NCI-H82 (cell line): Measurements from ENCODE around the gene RCAN3.

Source experiments
- DNase-seq: peaks from one replicate; lab custom pipeline; 2025; lab: John Stamatoyannopoulos, UW

The RCAN3 gene

DNA sequence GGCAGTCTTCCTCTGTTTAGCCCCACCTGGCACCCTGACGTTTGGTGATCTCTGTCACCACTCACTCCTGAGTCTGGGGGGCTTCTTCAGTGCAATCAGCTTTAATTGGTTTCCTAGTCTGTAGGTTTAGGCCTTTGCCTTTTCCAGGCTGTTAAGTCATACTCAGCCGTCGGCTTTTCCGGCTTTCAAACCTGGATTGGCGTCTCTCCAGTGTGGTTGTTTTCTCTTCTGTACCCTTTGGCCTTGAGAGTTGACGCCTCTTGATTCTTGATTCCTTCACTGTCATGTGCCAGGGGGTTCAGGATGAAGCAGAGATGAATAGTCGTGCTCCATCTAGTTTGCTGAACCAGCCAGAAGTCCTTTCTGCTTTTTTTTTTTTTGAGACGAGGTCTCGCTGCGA, 78.1 kb downstream of the RCAN3 start:
- no peak for DNase-seq

- no peak for DNase-seq
Measured at GRCh38 chr1:24584171-24584647, 81.6 kb downstream of the RCAN3 start.

GRCh38 chr1:24586119-24586518, 83.5 kb downstream of the RCAN3 start:
- DNase-seq: no peak

GRCh38 chr1:24586970-24587820, 84.6 kb downstream of the RCAN3 start:
- DNase-seq: peak; percentile 88

DNA sequence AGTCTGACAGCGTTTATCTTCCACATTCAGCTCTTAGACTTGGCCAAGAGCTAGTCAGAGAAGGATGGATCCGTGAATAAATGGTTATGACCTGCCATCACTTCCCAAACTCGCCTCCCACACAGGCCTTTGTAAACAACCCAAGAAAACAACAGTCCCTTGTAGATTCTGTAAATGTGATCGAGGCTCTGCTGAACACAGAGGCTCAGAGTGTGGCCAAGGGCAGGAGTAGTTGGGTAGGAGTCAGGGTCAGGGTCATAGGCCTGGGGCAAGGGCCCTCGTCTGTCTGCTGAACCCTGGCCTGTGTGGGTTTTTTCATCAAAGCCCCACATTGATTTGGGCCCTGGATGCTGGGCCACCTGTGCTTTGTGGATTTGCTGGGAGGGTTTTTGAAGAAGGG, 85.9 kb downstream of the RCAN3 start:
- no peak for DNase-seq

DNA sequence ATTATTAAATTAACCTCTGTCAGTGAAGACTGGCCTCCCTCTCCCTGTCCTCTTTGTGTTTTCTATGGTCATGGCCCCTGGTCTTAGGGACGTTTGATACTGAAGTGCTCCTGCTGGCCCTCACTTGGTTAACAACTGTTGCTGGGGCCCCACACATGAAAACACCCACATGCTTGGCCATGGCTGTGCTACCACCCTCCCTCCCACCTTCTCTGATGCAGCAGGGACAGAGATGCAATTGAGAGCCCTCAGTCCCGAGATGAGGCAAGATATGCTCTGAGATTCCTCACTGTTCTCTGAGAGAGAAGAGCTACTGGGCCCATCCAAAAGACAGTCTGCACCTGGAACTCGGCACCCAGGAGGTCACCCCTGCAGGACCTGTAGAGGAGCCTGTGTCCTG, 86.6 kb downstream of the RCAN3 start:
- DNase-seq: no peak
